Measurements from ENCODE around the gene TXNRD1. TPM values are rescaled to one million over a fixed set of nuclear protein-coding genes. Genes with fewer than 3 reads are reported as not detected.
"Not testable (repeated sequence)": the region's sequence is repeated elsewhere in the genome, so short reads cannot be mapped to it uniquely, and the experiment has no call there.

The TXNRD1 gene
- total RNA-seq, 2 donors from 2014 or later = 107 to 185 TPM

- no peak for DNase-seq (ENCODE audit: low spot score)
- intact Hi-C loops (cut with DNase I) = loop anchor here in 1 of 2 donors (10.0 kb wide), 1 partner anchor 683 kb away; no protein-coding TSS in a partner anchor
Measured at GRCh38 chr12:104372061-104372720, 156.6 kb downstream of the TXNRD1 start.

- no peak for DNase-seq (ENCODE audit: low spot score)
- intact Hi-C loops (cut with DNase I) = loop anchor here in 1 of 2 donors (10.0 kb wide), 1 partner anchor 682 kb away; no protein-coding TSS in a partner anchor
Measured at GRCh38 chr12:104372721-104373335, 157.2 kb downstream of the TXNRD1 start.

GRCh38 chr12:104374071-104374470, 158.5 kb downstream of the TXNRD1 start:
- intact Hi-C loops (cut with DNase I) = loop anchor here in 1 of 2 donors (10.0 kb wide), 1 partner anchor 681 kb away; no protein-coding TSS in a partner anchor

GRCh38 chr12:104374806-104375205, 159.2 kb downstream of the TXNRD1 start:
- DNase-seq (ENCODE audit: low spot score) = no peak
- intact Hi-C loops (cut with DNase I) = loop anchor here in 1 of 2 donors (10.0 kb wide), 1 partner anchor 680 kb away; no protein-coding TSS in a partner anchor

More at GRCh38 chr12:104374071-104374470, 158.5 kb downstream of the TXNRD1 start:
- no peak for DNase-seq (ENCODE audit: low spot score)

GRCh38 chr12:104375775-104376174, 160.2 kb downstream of the TXNRD1 start:
- DNase-seq (ENCODE audit: low spot score) = no peak
- intact Hi-C loops (cut with DNase I) = loop anchor here in 1 of 2 donors (10.0 kb wide), 1 partner anchor 679 kb away; no protein-coding TSS in a partner anchor

- intact Hi-C loops (cut with DNase I) = loop anchor here in 1 of 2 donors (10.0 kb wide), 1 partner anchor 678 kb away; no protein-coding TSS in a partner anchor
- no peak for DNase-seq (ENCODE audit: low spot score)
Measured at GRCh38 chr12:104376650-104377513, 161.3 kb downstream of the TXNRD1 start.

GRCh38 chr12:104377514-104377812, 161.9 kb downstream of the TXNRD1 start:
- intact Hi-C loops (cut with DNase I) = loop anchor here in 1 of 2 donors (10.0 kb wide), 1 partner anchor 677 kb away; no protein-coding TSS in a partner anchor
- no peak for DNase-seq (ENCODE audit: low spot score)

- intact Hi-C loops (cut with DNase I) = loop anchor here in 1 of 2 donors (10.0 kb wide), 1 partner anchor 676 kb away; no protein-coding TSS in a partner anchor
- DNase-seq (ENCODE audit: low spot score) = no peak
Measured at GRCh38 chr12:104378427-104378826, 162.8 kb downstream of the TXNRD1 start.

GRCh38 chr12:104381341-104381730, 165.8 kb downstream of the TXNRD1 start:
- intact Hi-C loops (cut with DNase I) = loop anchor here in 1 of 2 donors (5.0 kb wide), 1 partner anchor 491 kb away; no protein-coding TSS in a partner anchor
- no peak for DNase-seq (ENCODE audit: low spot score)

GRCh38 chr12:104381731-104382480, 166.3 kb downstream of the TXNRD1 start:
- intact Hi-C loops (cut with DNase I) = loop anchor here in 1 of 2 donors (5.0 kb wide), 1 partner anchor 490 kb away; no protein-coding TSS in a partner anchor
- peak; percentile 93 for DNase-seq (ENCODE audit: low spot score)

- no peak for DNase-seq (ENCODE audit: low spot score)
- intact Hi-C loops (cut with DNase I) = loop anchor here in 1 of 2 donors (5.0 kb wide), 1 partner anchor 488 kb away; no protein-coding TSS in a partner anchor
Measured at GRCh38 chr12:104384141-104384880, 168.7 kb downstream of the TXNRD1 start.

- intact Hi-C loops (cut with DNase I) = no loop called here
- no peak for DNase-seq (ENCODE audit: low spot score)
Measured at GRCh38 chr12:104385510-104385909, 169.9 kb downstream of the TXNRD1 start.

- no peak for DNase-seq (ENCODE audit: low spot score)
- intact Hi-C loops (cut with DNase I) = no loop called here
Measured at GRCh38 chr12:104386461-104386860, 170.9 kb downstream of the TXNRD1 start.

- no peak for DNase-seq (ENCODE audit: low spot score)
- intact Hi-C loops (cut with DNase I) = no loop called here
Measured at GRCh38 chr12:104387190-104387589, 171.6 kb downstream of the TXNRD1 start.

GRCh38 chr12:104394086-104394485, 178.5 kb downstream of the TXNRD1 start:
- intact Hi-C loops (cut with DNase I); DNase-seq (ENCODE audit: low spot score): not testable (repeated sequence)
